Fibroblast of pulmonary artery (primary cell): ENCODE results near the gene DDX10.

ENCODE experiments used
- DNase-seq: peaks from one replicate; pipeline ENCODE4 v3.0.0-alpha.2; 2010; ENCODE audit warnings: low read depth
- H3K4me3 ChIP-seq: replicated peaks from 2 replicates; pipeline ENCODE4 v1.5.1; 2011; ENCODE audit warnings: low read depth, mild to moderate bottlenecking, control low read depth, low read length, moderate library complexity
- TF ChIP-seq, protein P1 (sequence below): IDR thresholded peaks from 2 replicates; pipeline ENCODE4 v1.5.1; 2011; ENCODE audit warnings: mild to moderate bottlenecking, control low read depth, low read length, inconsistent platforms; ENCODE audit errors: missing control alignments

DDX10 gene

DNA sequence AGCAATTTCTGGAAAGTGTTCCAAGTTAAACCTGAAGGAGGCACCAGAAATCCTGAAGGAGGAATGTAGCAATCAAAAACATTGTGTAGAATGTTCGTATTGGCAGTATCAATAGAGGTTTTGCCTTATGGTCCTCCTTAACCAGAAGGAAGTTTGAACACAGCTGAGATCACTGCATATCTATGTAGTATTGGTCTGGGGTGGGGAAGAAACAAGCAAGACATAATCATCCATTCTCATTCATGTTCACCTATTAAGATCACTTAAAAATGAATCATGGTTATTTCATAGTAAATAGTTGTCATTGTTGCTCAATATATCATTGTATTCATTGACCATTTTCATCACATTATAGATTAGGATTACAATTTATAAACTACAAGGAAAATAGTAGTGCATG lies 160.5 kb downstream of the DDX10 start:
- no peak overlapping the region for H3K4me3 ChIP-seq
- DNase-seq = no peak
- TF ChIP-seq, protein P1, sequence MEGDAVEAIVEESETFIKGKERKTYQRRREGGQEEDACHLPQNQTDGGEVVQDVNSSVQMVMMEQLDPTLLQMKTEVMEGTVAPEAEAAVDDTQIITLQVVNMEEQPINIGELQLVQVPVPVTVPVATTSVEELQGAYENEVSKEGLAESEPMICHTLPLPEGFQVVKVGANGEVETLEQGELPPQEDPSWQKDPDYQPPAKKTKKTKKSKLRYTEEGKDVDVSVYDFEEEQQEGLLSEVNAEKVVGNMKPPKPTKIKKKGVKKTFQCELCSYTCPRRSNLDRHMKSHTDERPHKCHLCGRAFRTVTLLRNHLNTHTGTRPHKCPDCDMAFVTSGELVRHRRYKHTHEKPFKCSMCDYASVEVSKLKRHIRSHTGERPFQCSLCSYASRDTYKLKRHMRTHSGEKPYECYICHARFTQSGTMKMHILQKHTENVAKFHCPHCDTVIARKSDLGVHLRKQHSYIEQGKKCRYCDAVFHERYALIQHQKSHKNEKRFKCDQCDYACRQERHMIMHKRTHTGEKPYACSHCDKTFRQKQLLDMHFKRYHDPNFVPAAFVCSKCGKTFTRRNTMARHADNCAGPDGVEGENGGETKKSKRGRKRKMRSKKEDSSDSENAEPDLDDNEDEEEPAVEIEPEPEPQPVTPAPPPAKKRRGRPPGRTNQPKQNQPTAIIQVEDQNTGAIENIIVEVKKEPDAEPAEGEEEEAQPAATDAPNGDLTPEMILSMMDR = no peak

DNA sequence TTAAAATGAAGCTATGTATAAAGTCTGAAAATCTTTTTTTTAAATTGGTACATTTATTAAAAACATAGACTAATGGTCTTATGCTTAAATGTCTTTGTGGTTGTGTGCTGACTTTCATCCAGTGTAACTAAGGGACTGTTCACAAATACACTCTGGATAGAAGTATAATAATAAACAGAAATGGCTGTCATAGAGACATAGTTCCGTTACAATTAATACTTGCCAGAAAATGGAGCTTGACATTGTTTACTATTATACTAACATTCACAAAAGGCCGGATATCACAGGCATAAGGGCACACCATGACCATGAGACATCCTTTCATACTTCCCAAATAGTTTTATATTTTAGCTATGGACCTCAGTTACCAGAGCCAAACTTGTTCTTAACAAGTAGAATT lies 161.3 kb downstream of the DDX10 start:
- DNase-seq = no peak
- TF ChIP-seq, protein P1 = no peak
- no peak overlapping the region for H3K4me3 ChIP-seq

DNA sequence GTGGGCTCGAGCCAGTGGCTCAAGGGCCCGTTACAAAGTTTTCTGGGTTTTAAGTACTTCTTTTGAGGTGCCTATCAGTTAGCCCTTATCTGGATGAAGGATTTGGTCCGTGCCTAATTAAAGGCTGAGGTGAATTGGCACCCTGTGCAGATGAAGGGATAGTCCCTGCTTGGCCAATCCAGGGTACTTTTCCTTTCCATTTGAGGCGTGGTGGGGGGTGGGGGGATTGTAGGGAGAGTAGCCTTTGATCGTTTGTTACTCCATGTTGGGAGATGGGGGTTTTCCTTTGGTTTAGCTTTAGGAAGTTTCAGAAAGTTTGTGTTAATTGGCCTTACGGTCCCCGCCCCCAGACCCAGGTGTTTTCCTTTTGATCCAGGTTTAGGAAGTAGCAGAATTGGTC lies 170.8 kb downstream of the DDX10 start:
- TF ChIP-seq, protein P1 = no peak
- DNase-seq = no peak

DNA sequence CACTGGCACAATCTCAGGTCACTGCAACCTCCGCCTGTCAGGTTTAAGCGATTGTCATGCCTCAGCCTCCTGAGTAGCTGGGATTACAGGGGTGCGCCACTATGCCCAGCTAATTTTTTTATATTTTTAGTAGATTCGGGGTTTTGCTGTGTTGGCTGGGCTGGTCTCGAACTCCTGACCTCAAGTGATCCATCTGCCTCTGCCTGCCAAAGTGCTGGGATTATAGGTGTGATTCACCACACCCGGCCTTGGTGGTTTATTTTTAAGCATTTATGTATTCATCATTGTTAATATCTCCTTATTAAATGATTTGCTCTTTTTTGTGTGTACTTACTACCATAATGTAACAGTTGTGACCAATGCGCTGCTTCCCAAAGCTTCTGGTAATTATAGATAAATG lies 171.7 kb downstream of the DDX10 start:
- TF ChIP-seq, protein P1 = no peak
- DNase-seq = no peak
- H3K4me3 ChIP-seq = no peak overlapping the region

More for the DNA sequence above, 170.8 kb downstream of the DDX10 start:
- H3K4me3 ChIP-seq = no peak overlapping the region

DNA sequence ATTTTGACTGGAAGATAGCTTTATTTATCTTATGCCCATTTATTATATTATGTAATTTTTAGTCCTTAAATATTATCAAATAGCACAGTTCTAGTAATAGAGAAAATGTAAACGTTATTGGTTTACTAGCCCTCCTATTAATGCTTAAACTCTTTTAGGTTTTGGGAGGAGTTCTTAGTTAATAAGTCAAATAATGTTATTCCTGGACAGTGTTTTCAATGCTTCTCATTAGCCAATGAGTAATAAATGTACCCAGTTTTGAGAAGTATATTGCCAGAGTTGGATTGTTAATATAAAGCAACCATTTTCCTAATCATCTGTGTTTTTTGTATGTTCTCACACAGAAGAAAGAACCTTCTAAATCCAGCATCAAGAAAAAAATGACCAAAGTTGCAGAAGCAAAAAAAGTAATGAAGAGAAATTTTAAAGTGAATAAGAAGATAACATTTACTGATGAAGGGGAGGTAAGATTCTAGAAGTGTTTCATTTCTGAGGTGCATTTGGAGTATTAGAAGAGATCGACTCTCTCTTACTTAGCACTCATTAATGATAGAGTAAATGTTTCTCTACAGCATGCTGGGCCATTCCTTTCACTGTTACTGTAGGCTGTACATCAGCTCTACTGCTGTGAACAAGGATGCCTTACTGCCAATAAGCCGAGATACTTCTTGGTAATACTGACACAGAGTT lies 173.4 kb downstream of the DDX10 start:
- no peak overlapping the region for H3K4me3 ChIP-seq
- TF ChIP-seq, protein P1 = no peak
- DNase-seq = no peak

DNA sequence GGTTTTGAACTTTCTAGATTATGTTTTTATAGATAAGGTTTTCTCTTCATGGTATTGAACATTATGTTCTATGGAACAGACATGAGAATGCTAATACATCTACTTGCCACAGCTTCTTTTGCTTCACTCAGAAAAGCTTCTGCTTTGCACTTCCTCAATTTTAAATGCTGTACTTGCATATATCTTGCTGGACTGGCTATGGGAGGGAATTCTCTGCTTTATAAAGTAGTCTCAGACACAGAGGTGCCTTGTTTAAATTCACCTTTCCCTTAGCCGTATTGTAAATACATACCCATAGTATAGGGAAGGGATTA lies 173.9 kb downstream of the DDX10 start:
- DNase-seq = no peak
- no peak overlapping the region for H3K4me3 ChIP-seq
- TF ChIP-seq, protein P1 = no peak

DNA sequence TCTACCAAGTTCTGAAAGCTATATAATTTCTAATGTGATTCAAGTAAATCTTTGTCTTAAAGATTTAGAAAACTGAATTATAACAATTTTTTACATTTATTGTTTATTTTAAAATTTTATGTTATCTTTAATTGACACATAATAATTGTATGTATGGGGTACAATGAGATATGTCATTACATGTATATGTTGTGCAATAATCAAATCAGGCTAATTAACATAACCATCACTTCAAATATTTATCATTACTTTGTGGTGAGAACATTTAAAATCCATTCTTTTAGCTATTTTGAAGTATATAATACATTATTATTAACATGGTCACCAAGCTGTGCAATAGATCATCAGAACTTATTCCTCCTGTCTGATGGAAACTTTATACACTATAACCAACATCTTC lies 181.1 kb downstream of the DDX10 start:
- TF ChIP-seq, protein P1 = no peak
- no peak for DNase-seq

More for the DNA sequence above, 181.1 kb downstream of the DDX10 start:
- no peak overlapping the region for H3K4me3 ChIP-seq
